Cerebellar nuclear complex (tissue), 1 donor: ENCODE results near the gene USP53.
"Not testable (repeated sequence)": the region's sequence is repeated elsewhere in the genome, so short reads cannot be mapped to it uniquely, and the experiment has no call there.

Experiments used
- DNase-seq, 2 experiments: peaks; one replicate each; lab custom pipeline; 2025; lab: John Stamatoyannopoulos, UW

Gene USP53

DNA sequence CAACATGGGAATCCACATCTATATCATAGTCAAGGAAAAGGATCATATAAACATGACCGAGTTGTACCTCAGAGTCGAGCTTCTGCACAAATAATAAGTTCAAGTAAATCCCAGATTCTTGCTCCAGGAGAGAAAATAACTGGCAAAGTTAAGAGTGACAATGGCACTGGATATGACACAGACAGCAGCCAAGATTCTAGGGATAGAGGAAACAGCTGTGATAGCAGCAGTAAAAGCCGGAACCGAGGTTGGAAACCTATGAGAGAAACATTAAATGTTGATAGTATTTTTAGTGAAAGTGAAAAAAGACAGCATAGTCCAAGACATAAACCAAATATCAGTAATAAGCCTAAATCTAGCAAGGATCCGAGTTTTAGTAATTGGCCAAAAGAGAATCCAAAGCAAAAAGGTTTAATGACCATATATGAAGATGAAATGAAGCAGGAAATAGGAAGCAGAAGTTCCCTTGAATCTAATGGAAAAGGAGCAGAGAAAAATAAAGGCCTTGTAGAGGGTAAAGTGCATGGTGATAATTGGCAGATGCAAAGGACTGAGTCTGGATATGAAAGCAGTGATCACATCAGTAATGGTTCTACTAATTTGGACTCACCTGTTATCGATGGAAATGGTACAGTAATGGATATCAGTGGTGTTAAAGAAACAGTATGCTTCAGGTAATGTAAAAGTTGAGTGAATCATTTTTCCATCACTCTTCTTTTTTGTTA is 59.0 kb downstream of the USP53 start:
- DNase-seq = no peak

DNA sequence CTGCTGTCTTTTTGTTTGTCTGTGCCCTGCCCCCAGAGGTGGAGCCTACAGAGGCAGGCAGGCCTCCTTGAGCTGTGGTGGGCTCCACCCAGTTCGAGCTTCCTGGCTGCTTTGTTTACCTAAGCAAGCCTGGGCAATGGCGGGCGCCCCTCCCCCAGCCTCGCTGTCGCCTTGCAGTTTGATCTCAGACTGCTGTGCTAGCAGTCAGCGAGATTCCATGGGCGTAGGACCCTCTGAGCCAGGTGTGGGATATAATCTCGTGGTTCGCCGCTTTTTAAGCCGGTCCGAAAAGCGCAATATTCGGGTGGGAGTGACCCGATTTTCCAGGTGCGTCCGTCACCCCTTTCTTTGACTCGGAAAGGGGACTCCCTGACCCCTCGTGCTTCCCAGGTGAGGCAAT is 67.0 kb downstream of the USP53 start:
- DNase-seq = not testable (repeated sequence)

DNA sequence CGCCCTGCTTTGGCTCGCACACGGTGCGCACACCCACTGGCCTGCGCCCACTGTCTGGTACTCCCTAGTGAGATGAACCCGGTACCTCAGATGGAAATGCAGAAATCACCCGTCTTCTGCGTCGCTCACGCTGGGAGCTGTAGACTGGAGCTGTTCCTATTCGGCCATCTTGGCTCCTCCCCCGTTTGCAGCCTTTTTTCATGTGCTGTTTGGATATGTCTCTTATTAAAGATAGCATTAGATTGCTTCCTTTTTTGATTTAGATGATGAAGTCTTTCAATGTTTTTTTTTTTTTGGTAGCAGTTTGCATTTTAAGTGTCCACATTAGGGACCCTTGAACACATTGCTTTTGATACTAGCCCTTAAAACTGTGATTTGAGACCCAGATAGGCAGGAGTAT is 67.4 kb downstream of the USP53 start:
- DNase-seq = not testable (repeated sequence)

- DNase-seq = no peak
Observed at GRCh38 chr4:119281393-119281792, 68.9 kb downstream of the USP53 start.

- DNase-seq = no peak
Observed at GRCh38 chr4:119284876-119285780, 72.6 kb downstream of the USP53 start.

GRCh38 chr4:119286377-119287002 is 74.0 kb downstream of the USP53 start:
- no peak for DNase-seq

DNA sequence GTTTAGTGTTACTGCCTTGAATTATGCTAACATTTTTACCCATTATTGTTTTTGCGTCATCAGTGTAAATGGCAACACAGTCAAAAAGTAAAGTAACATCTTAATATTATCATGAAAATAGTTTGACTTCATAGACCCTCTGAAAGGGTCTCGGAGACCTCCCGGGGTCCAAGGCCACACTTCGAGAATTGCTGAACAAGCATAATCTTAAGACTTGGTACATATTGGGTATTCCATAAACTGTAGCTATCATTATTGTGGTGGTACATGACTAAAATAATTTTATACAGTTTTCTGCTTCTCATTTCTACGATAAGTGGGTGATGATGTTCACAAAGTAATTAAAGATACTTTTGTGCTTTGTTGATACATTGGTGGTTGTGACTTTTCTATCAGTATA is 76.8 kb downstream of the USP53 start:
- no peak for DNase-seq

DNA sequence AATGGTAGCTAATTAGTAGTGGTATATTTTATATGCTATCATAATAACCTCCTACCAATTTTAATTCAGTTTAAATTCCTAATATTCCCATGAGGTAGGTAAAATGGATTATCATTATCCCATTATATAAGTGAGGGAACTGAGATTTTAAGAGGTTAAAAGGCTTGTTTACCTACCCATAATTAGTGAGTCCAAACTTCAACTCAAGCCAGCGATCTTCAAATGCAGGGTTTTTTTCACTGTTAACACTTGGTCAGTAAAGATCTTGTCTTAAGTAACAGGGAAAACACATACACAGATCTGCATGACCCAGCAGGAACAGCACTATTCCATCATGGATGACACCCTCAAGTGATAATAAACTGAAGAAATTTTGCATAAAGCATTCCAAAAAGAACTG is 78.1 kb downstream of the USP53 start:
- DNase-seq = no peak

GRCh38 chr4:119296356-119296755 is 83.8 kb downstream of the USP53 start:
- no peak for DNase-seq

- DNase-seq = no peak
Observed at GRCh38 chr4:119297795-119298194, 85.3 kb downstream of the USP53 start.

DNA sequence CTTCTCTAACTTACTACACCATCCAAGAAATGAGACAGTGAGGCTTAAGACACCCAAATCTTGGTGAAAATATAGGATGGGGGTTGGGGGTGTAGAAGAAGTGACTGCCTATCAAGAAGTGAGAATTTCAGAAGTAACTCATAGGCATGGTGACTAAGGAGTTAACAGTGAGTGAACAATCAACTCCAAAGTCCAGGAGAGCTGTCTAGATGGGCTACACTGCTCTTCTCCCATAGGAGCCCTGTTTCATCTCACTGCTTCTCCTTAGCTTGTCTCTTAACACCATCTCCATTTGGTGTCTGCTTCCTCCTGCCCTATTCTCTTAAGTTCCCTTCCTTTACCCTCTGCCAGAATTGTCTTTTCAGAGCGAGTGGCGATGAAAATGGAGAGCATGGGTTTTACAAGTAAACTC is 86.8 kb downstream of the USP53 start:
- DNase-seq = no peak

DNA sequence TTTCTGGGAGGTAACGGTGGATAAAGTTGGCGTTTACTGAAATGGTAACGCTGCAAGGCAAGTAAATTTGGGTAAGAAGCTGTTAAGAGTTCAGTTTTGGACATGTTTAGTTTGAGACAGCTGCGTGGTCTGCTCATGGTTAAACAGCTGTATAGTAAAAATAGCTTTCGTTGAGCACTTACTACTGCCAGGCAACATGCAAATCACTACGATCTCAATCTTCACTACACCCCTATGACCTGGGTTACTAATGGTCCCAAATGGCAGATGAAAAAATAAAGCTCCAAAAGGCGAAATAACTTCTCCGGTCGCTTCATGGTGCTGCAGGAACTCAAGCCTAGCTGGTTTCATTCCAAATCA is 87.2 kb downstream of the USP53 start:
- DNase-seq = no peak

DNA sequence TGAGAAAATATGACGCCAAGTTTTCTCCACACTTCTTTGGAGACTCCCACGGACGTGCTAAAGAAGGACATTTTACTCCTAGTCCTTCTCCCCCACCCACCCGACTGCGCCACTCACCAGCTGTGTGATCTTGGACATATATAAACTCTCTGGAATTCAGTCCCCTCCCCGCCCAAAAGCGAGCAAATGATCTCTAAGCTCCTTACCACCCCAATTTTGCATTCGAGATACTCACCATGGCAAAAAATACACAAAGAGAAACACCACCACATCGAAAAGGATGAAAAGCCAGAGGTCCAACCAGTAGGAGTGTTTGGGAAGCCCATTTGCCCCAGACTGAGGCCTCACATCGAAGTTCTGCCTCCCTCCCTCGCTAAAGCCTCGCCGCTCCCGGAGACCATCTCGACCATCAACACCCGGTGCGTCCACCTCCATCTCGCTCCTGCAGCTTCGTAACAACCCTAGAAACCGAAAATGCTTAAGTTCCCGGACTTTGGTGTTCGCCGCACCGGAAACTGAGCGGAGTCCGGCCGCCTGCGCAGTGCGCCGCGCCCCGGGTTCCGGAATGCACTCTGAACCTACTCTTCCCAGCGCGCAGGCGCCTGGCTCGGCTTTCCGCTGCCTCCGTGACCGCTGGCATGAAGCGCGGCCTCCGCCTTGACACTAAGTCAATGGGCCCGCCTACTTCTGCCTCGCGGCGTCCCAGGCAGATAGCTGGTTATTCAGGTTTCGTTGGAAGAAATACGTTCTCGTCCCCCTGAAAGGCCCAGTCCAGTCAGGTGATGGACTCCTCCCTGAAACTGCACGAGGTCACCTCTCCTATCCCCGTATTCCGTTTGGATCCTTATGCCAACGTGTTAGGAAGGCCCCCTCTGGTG is 87.8 kb downstream of the USP53 start:
- no peak for DNase-seq

DNA sequence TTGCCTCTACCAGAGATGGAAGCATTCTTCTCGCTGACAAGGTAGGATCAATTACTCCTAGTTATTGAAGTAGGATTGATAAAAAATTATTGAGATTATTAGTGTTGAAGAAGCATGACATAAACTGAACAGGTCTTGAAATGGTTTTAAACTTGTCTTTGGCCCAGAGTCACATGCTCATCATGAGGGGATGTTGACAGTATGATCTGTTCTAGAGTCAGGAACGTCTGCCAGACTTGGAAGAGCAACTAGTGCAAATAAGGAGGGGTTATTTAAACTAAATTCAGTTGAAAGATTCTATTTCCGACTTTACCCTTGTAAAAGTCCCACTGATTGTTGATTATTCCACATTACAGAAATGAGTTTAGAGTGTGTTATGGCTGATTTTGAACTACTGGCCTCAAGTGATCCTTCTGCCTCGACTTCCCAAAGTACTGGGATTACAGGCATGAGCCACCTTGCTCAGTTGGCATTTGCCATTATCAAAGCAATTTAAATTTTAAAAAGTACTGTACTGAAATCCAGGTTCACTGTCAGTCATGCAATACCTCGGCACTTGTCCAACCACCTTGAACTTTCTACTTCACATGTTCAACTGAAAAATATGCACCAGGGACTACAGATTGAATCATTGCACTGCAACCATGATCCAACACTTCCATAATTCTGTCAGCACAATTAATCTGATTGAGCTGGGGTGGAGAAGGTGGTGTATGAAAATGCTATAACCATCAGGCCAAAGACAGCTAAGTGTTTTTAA is 89.7 kb downstream of the USP53 start:
- DNase-seq = no peak

DNA sequence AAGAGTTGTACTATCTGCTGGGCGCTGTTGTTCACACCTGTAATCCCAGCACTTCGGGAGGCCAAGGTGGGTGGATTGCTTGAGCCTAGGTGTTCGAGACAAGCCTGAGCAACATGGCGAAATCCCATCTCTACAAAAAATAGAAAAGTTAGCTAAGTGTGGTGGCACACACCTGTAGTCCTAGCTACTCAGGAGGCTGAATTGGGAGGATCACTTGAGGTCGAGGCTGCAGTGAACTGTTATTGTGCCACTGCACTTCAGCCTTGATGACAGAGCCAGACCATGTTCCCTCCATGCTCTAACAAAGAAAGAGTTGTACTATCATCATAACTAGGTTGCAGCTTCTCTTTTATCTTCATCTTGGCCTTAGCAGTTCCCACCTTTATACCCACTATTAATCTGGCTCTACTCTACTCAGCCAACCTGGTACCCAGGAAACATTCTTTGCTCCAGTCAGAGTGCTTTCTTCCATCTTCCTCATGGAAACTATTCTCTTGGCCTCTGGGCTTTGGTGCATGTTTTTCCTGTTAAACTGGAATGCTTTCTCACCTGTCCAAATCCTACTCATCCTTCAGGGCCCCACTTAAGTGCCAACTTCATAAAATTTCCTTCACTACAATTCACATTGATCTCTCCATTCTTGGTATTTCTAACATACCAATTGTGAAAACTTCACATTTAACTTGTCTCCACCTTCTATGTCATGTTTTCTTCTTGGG is 91.2 kb downstream of the USP53 start:
- DNase-seq = no peak

DNA sequence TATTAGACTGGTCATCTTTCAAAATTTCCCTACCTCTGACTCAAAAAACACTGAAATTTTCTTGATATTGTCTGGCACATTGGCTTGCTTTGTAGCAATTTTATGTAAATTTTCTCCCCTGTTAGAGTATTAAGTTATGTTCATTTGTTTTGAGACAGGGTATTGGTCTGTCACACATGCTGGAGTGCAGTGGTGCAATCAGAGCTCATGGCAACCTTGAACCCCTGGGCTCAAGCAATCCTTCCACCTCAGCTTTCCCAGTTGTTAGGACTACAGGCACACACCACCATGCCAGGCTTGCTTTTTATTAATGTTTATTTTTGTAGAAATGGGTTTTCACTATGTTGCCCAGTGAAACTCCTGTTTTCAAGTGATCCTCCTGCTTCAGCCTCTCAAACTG is 91.9 kb downstream of the USP53 start:
- no peak for DNase-seq

- no peak for DNase-seq
Observed at GRCh38 chr4:119307606-119308005, 95.1 kb downstream of the USP53 start.

DNA sequence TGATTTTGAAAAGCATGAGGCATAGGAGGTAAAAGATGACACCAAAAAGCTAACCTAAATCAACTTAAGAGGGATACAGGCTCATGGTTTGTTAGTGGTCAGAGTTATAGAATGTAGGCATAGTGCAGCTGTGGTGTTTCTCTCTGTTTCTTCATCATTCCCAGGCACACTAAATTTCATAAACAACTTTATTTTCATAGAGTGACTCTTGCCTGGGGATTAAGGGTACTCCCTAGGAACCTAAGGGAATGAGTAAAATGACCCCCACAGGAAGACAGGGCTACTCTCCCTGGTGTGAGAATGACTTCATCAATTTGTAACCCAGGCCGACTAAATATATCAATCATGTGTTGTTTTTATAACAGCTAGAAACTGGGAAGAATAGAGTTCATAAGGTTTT is 98.3 kb downstream of the USP53 start:
- no peak for DNase-seq

GRCh38 chr4:119313237-119313636 is 100.7 kb downstream of the USP53 start:
- DNase-seq = no peak

- DNase-seq = no peak
Observed at GRCh38 chr4:119314356-119314755, 101.8 kb downstream of the USP53 start.

DNA sequence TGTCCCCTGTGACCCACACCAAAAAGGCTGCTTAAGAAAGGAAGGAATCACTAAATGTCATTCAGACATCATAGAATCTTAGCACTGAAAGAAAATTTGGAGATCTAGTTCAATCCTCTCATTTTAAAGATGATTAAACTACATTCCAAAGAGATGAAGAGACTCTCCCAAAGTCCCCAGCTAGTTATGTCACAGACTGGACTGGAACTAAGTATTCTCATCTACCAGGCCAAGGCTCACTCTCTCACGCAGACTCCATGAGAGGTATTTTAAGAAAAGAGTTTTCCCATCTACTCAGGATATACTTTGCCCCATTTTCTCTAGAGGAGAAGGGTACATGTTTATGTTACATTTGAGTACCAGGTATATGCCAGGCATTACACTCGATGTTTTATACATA is 102.5 kb downstream of the USP53 start:
- no peak for DNase-seq
